SIG-M5 treated with dmso at 0.1 percent for 504 hours (cell line): Measurements from ENCODE around the gene IRAG1.

ENCODE experiments used
- DNase-seq: peaks from one replicate; lab custom pipeline; 2025; ENCODE audit not compliant: unreplicated experiment; lab: John Stamatoyannopoulos, UW

IRAG1 gene

GRCh38 chr11:10693509-10694081 lies at the start of gene IRAG1:
TSS of gene IRAG1 (minus strand) at chr11:10693755. CDS start at chr11:10693602, 153 bp downstream.
- DNase-seq: no peak

GRCh38 chr11:10742460-10743208 lies 49.1 kb upstream of the IRAG1 start:
- no peak for DNase-seq

GRCh38 chr11:10735481-10736475 lies 42.2 kb upstream of the IRAG1 start:
- DNase-seq: peak; percentile 89

- DNase-seq: no peak
Measured at GRCh38 chr11:10731064-10731680, 37.6 kb upstream of the IRAG1 start.

GRCh38 chr11:10730151-10730550 lies 36.6 kb upstream of the IRAG1 start:
- peak; percentile 60 for DNase-seq

DNA sequence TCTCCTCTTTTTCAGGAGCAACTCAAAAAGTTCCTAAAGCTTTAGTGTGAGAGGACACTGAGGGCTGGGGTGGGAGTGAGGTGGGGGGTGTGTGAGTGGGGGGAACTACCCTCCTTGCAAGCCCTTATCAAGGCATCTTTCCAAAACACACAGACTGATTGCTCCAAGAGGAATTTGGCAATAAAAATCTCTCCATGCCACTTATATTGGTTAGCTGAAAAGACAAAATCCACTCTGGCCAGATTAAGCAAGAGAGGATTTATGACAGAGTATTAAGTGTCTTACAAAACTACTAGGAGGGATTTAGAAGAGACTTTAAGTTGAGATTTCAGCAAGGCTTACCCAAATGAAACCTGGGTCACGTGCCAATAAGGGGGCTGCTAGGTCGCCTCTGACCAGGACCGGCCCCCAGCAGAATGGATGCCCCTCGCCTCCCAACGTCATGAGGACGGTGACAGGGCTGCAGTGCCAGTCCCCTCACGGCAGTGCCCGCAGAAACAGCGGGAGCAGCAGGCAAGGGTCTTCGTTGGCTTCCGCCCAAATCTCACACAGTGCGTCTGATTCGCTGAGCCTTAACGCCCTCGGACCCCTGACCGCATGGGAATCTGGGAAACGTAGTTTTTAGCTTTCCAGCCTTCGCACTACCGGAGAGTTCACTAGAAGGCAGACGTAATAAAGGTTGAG lies 35.4 kb upstream of the IRAG1 start:
- no peak for DNase-seq

GRCh38 chr11:10728154-10728553 lies 34.6 kb upstream of the IRAG1 start:
- DNase-seq: no peak

- DNase-seq: no peak
Measured at GRCh38 chr11:10727146-10727851, 33.7 kb upstream of the IRAG1 start.

DNA sequence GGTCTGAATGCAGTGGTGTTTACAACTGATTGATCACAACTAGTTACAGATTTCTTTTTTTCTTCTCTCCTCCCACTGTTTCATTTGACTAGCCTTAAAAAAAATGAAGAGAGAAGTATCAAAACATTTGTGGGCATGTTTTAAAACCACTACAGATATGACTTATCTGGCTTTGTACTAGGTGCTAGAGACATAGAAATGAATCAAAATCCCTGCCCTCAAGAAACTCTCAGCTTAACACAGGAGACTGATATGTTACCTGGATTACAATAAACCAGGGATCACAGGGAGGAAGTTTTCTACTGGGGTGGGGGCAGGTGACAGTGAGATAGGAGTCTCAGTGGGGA lies 32.3 kb upstream of the IRAG1 start:
- DNase-seq: no peak

- peak; percentile 91 for DNase-seq
Measured at GRCh38 chr11:10725114-10725906, 31.8 kb upstream of the IRAG1 start.

DNA sequence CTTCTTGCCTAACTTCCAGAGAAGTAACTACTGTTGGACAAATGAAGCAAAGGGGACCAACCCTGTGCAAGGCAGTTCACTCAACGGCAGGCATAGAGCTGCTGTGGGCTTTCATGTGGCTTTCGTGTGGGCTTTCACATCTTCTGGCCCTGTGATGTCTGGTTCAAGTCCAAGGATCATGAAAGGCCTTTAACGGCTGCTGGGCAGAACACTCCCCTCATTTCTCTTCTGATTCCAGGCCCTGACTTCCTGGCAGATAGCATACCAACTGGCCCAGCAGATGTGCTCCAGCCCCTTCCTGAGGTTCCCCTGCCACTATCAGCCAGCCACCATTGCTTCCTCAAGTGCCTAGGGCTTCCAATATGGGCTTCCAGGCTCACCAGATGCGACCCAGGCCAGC lies 28.8 kb upstream of the IRAG1 start:
- DNase-seq: no peak

- no peak for DNase-seq
Measured at GRCh38 chr11:10720881-10721376, 27.4 kb upstream of the IRAG1 start.

- DNase-seq: no peak
Measured at GRCh38 chr11:10719616-10720015, 26.1 kb upstream of the IRAG1 start.

- no peak for DNase-seq
Measured at GRCh38 chr11:10716543-10717259, 23.1 kb upstream of the IRAG1 start.

- no peak for DNase-seq
Measured at GRCh38 chr11:10716122-10716521, 22.6 kb upstream of the IRAG1 start.

GRCh38 chr11:10715571-10715970 lies 22.0 kb upstream of the IRAG1 start:
- DNase-seq: no peak

GRCh38 chr11:10709299-10710086 lies 15.9 kb upstream of the IRAG1 start:
- DNase-seq: no peak

GRCh38 chr11:10708131-10708530 lies 14.6 kb upstream of the IRAG1 start:
- DNase-seq: no peak
